ENCODE measurements around the gene SLC35D1.

DNA sequence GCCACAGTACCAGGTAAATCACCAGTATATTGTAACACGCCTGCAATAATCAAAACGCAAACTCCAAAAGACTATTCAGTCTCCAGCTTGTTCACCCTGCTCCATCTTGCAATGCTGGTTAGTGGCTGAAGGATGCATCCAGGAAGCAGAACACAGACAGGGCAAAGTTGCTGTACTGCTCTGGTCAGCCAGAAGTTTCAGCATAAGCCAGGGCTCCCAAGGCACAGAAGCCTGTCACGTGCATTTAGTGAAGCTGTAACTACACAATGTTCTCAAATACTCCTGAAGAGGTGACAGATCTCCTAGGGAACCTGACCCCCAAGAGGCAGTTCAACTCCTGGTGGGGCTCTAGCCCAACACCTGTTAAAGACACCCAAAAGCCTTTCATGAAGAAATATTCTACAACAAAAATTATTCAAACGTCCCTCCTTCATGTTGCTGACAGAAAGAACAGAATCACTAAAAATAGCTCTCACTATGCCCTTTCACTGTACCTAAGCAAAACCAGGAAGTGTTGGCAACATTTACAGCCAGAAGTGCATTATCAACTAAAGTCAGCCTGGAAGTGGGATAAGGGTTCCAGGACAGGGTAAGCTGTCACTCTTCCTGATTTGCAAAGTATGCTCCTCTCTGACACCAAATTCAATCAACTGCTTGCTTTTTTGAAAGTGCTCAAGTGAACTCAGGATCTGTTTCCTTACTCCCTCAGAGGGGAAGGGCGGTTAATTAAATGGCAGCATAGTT lies 52.1 kb downstream of the SLC35D1 start:
- TF ChIP-seq, protein P1, sequence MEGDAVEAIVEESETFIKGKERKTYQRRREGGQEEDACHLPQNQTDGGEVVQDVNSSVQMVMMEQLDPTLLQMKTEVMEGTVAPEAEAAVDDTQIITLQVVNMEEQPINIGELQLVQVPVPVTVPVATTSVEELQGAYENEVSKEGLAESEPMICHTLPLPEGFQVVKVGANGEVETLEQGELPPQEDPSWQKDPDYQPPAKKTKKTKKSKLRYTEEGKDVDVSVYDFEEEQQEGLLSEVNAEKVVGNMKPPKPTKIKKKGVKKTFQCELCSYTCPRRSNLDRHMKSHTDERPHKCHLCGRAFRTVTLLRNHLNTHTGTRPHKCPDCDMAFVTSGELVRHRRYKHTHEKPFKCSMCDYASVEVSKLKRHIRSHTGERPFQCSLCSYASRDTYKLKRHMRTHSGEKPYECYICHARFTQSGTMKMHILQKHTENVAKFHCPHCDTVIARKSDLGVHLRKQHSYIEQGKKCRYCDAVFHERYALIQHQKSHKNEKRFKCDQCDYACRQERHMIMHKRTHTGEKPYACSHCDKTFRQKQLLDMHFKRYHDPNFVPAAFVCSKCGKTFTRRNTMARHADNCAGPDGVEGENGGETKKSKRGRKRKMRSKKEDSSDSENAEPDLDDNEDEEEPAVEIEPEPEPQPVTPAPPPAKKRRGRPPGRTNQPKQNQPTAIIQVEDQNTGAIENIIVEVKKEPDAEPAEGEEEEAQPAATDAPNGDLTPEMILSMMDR (IDR thresholded peaks at IDR 0.05; ENCODE audit: poor library complexity), result no peak
- TF ChIP-seq EZH2phosphoT487 (IDR thresholded peaks at IDR 0.05; ENCODE audit: low read depth, severe bottlenecking, unreplicated experiment) (no peak), EZH2 (IDR thresholded peaks at IDR 0.05; ENCODE audit: borderline replicate concordance) (no peak)

All from hepatocyte (in vitro differentiated cells).